ENCODE data around the gene DPH6. TPM values are rescaled to one million over a fixed set of nuclear protein-coding genes. Genes with fewer than 3 reads are reported as not detected.

DPH6 gene
- total RNA-seq, 4 donors from 2014 or later = 17.0 to 41.3 (median 26.0) TPM

DNA sequence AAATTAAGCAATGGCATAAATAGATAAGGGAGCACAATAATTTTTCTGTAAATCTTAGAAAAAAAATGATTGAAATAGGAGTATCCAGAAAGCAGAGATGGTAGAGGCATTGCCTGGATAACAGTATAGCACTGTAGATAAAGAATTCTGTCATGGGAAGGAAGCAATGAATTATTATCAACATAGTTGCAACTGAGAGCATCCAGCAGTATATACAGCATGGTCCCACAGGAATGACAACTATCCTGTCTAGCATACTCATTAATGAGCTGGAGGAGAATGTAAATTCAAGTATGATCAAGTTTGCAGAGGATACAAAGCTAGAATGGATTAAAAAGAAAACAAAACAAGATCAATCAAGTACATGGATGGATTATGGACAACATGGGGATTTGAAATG lies 90.8 kb downstream of the DPH6 start:
- Histone ChIP-seq H3K27me3 (no peaks in the 10 kb centered on the region), H3K36me3 (no peaks in the 10 kb centered on the region), H3K9me3 (no peaks in the 10 kb centered on the region), H3K4me1 (no peaks in the 10 kb centered on the region), H3K4me3 (no peak overlapping the region), H3K27ac (no peak overlapping the region)
- DNase-seq = no peak
- TF ChIP-seq CTCF (IDR thresholded peaks at IDR 0.05) (no peak), POLR2A (IDR thresholded peaks at IDR 0.05) (no peak)

DNA sequence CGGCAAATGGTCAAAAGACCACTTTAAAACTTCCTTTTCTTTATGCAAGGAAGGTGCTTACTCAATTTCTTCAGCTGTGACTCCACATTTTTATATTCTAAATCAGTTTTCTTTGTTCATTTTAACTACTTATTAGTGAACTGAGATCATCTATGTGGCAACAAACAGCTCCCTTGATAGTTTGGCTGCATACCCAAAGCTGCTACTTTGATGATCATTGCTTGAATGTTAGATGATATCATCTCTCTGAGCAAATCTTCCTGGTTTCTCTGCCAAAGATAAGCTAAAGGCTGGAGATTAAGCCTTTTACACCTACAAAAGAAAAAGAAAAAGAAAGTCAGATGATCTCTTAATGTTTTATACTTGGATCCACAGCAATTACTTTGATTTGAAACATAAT lies 95.5 kb downstream of the DPH6 start:
- Histone ChIP-seq H3K9me3 (no peaks in the 10 kb centered on the region), H3K27me3 (no peaks in the 10 kb centered on the region), H3K27ac (no peak overlapping the region), H3K4me1 (no peaks in the 10 kb centered on the region), H3K4me3 (no peak overlapping the region), H3K36me3 (no peaks in the 10 kb centered on the region)
- TF ChIP-seq POLR2A (IDR thresholded peaks at IDR 0.05) (no peak), CTCF (IDR thresholded peaks at IDR 0.05) (no peak)
- no peak for DNase-seq

DNA sequence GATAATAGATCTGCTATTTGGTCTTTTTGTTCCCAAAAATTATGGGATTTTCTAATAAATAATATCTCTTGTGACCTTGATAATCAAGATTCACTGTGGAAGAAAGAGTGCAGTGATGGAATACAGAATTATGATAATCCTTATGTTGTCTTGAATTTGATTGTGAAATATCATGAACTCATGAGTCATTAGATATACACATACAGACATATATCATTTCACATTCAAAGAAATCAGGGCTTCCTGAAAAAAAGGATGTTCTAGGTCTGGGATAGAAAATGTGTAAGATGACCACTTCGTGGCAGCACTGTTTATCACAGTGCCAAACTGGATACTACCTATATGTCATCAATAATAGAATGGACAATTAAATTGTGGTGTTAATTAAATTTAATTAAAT lies 97.7 kb downstream of the DPH6 start:
- TF ChIP-seq CTCF (IDR thresholded peaks at IDR 0.05) (no peak), POLR2A (IDR thresholded peaks at IDR 0.05) (no peak)
- DNase-seq = no peak
- H3K9me3 ChIP-seq = no peaks in the 10 kb centered on the region
- H3K4me1 ChIP-seq = no peaks in the 10 kb centered on the region
- no peak overlapping the region for H3K27ac ChIP-seq
- H3K36me3 ChIP-seq = no peaks in the 10 kb centered on the region
- H3K4me3 ChIP-seq = no peak overlapping the region
- H3K27me3 ChIP-seq = no peaks in the 10 kb centered on the region

- no peaks in the 10 kb centered on the region for H3K9me3 ChIP-seq
- no peak overlapping the region for H3K27ac ChIP-seq
- no peak overlapping the region for H3K4me3 ChIP-seq
- no peaks in the 10 kb centered on the region for H3K27me3 ChIP-seq
- no peak for DNase-seq
- H3K4me1 ChIP-seq = no peaks in the 10 kb centered on the region
- H3K36me3 ChIP-seq = no peaks in the 10 kb centered on the region
- TF ChIP-seq POLR2A (IDR thresholded peaks at IDR 0.05) (no peak), CTCF (IDR thresholded peaks at IDR 0.05) (no peak)
Measured at GRCh38 chr15:35445891-35446290, 100.1 kb downstream of the DPH6 start.

DNA sequence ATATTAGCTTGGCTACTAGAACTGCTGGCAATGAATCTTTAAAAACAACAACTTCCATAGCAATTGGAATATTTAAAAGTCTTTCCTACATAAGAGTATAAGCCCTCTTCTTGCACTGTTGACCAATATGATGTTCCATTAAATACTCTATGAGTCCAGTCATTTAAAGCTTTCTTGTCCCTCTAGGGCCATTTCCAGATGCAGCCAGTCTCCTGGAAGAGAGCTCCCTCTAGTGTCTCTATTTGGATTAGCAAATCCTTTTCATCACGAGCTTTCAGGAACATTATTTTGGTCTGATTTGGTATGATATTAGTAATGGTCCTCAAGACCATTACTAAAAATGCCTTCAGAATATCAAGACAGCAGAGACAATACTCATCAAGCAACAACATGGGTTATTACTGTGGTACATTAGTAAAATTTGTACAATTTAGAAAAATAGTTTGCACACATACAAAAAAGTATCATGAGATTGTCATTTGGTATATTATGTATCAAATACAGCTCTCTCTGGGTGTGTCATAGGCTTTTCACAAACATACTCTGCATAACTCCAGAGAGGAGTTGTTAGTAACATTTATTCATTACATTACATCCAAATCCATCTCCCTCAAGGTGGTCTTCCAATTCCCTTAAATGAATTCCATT lies 101.3 kb downstream of the DPH6 start:
- Histone ChIP-seq H3K4me1 (no peaks in the 10 kb centered on the region), H3K36me3 (no peaks in the 10 kb centered on the region), H3K27ac (no peak overlapping the region), H3K4me3 (no peak overlapping the region), H3K9me3 (no peaks in the 10 kb centered on the region), H3K27me3 (no peaks in the 10 kb centered on the region)
- TF ChIP-seq POLR2A (IDR thresholded peaks at IDR 0.05) (no peak), CTCF (IDR thresholded peaks at IDR 0.05) (peak in 4 of 6 experiments; percentile 68 to 91 (median 84))
- DNase-seq = peak in 1 of 3 donors; percentile 47

DNA sequence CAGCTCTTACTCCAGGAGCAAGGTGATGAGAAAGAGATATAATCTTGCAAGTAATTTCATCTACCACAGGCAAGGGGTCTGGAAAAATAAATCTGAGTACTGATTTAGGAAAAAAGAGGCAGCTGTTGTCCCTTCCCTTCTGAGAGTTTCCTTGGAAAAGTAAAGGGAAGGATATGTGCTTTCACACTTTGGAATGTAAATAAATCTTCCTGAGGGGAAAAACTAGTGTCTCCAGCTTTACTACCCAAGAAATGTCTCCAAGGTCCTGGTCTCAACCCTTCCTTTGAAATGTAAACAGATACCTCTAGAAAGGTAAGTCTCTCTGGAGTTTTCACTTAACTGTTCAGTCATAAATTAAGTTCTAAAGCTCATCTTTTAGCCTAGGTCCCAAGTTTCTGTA lies 102.6 kb downstream of the DPH6 start:
- no peak for TF ChIP-seq CTCF (IDR thresholded peaks at IDR 0.05)
- TF ChIP-seq POLR2A (IDR thresholded peaks at IDR 0.05) = no peak
- Histone ChIP-seq H3K36me3 (no peaks in the 10 kb centered on the region), H3K27ac (no peak overlapping the region), H3K27me3 (no peaks in the 10 kb centered on the region), H3K4me1 (no peaks in the 10 kb centered on the region), H3K4me3 (no peak overlapping the region), H3K9me3 (no peaks in the 10 kb centered on the region)
- DNase-seq = no peak

All from Peyer's patch (tissue), 4 donors.